ENCODE measurements around the gene LRP1B. TPM values are rescaled to one million over a fixed set of nuclear protein-coding genes. Genes with fewer than 3 reads are reported as not detected.

LRP1B gene
- polyA plus RNA-seq, 2 of the 4 experiments (the other 2 are of a cell fraction): 0.03 TPM; not detected in 1

DNA sequence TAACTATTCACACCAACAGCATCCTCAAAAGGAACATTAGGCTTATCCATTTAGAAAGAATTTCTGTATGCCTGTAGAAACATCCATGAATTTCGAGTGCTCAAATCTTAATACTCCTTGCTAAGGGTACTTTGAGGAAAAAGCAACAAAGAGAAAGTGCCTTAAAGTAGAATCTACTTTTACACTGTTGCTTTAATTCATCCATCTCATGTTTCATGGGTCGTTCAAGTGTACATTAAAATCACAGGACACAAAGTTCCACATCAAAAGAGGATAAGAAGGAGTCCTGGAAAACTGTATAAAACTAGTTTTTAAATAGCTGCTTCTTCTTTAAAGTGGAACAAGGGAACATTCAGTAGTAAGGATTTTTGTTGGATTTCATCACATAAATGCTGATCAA is 54.5 kb downstream of the LRP1B start:
- CTCF ChIA-PET: no interaction called here
- no peaks in the 10 kb centered on the region for H3K9me3 ChIP-seq
- ATAC-seq: no peak
- 2% methylated on average over 2 of the region's 2 CpGs for WGBS (ENCODE audit: missing lambda C conversion rate)
- no peaks in the 10 kb centered on the region for H3K4me1 ChIP-seq
- DNase-seq (ENCODE audit: low read depth in 1 of 2, low spot score in 1 of 2): no peak
- POLR2A ChIA-PET: no interaction called here
- FAIRE-seq: no peak
- H3K4me3 ChIP-seq: no peak overlapping the region
- H3K27ac ChIP-seq: no peak overlapping the region
- H3K4me2 ChIP-seq: no peak overlapping the region
- no peak for TF ChIP-seq EP300 (IDR thresholded peaks at IDR 0.05)
- TF ChIP-seq POLR2A (IDR thresholded peaks at IDR 0.05; ENCODE audit: low read length): no peak
- no peak for TF ChIP-seq ZFP36 (IDR thresholded peaks at IDR 0.05; ENCODE audit: borderline replicate concordance, partially characterized antibody)
- TF ChIP-seq PHF8 (IDR thresholded peaks at IDR 0.05; ENCODE audit: borderline replicate concordance, low read depth): no peak
- TF ChIP-seq, protein P1, sequence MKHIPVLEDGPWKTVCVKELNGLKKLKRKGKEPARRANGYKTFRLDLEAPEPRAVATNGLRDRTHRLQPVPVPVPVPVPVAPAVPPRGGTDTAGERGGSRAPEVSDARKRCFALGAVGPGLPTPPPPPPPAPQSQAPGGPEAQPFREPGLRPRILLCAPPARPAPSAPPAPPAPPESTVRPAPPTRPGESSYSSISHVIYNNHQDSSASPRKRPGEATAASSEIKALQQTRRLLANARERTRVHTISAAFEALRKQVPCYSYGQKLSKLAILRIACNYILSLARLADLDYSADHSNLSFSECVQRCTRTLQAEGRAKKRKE (CRISPR knock-in tag; IDR thresholded peaks at IDR 0.05; ENCODE audit: low read depth): no peak
- no peak for TF ChIP-seq USF2 (IDR thresholded peaks at IDR 0.05)
- TF ChIP-seq CTCF (IDR thresholded peaks at IDR 0.05): no peak
- TF ChIP-seq HEYL (CRISPR knock-in tag; IDR thresholded peaks at IDR 0.05): no peak
- TF ChIP-seq JUN (IDR thresholded peaks at IDR 0.05): no peak
- no peak for TF ChIP-seq TFCP2L1 (CRISPR knock-in tag; IDR thresholded peaks at IDR 0.05)
- TF ChIP-seq FOXS1 (CRISPR knock-in tag; IDR thresholded peaks at IDR 0.05): no peak
- no peak for TF ChIP-seq HDAC2 (IDR thresholded peaks at IDR 0.05)
- TF ChIP-seq ZNF302 (CRISPR knock-in tag; IDR thresholded peaks at IDR 0.05): no peak
- no peak for TF ChIP-seq ESRRA (IDR thresholded peaks at IDR 0.05; ENCODE audit: borderline replicate concordance, low read length)
- TF ChIP-seq EHF (CRISPR knock-in tag; IDR thresholded peaks at IDR 0.05): no peak
- no peak for TF ChIP-seq MAFK (IDR thresholded peaks at IDR 0.05; ENCODE audit: partially characterized antibody)
- TF ChIP-seq NFE2L2 (conservative IDR thresholded peaks at IDR 0.05; ENCODE audit: low read length): no peak
- no peak for TF ChIP-seq ZSCAN20 (CRISPR knock-in tag; IDR thresholded peaks at IDR 0.05)
- no peak for TF ChIP-seq PBX3 (IDR thresholded peaks at IDR 0.05)
- TF ChIP-seq HES2 (IDR thresholded peaks at IDR 0.05): no peak

- FAIRE-seq (no peak), ATAC-seq (no peak), DNase-seq (ENCODE audit: low read depth in 1 of 2, low spot score in 1 of 2) (no peak)
- Histone ChIP-seq H3K9me3 (no peaks in the 10 kb centered on the region), H3K4me2 (no peak overlapping the region), H3K4me3 (no peak overlapping the region), H3K4me1 (no peaks in the 10 kb centered on the region), H3K27ac (no peak overlapping the region)
- no peak for TF ChIP-seq MAFK (IDR thresholded peaks at IDR 0.05; ENCODE audit: partially characterized antibody)
- no peak for TF ChIP-seq POLR2AphosphoS2 (conservative IDR thresholded peaks at IDR 0.05; ENCODE audit: low read length)
- TF ChIP-seq SREBF2 (IDR thresholded peaks at IDR 0.05): no peak
- TF ChIP-seq RARB (CRISPR knock-in tag; IDR thresholded peaks at IDR 0.05): no peak
- no peak for TF ChIP-seq MAZ (IDR thresholded peaks at IDR 0.05; ENCODE audit: borderline replicate concordance, low read depth, low read length)
- TF ChIP-seq CTCF (IDR thresholded peaks at IDR 0.05): no peak
- no peak for TF ChIP-seq HOXB13 (CRISPR knock-in tag; IDR thresholded peaks at IDR 0.05; ENCODE audit: low read depth)
- no peak for TF ChIP-seq NPAS2 (CRISPR knock-in tag; IDR thresholded peaks at IDR 0.05; ENCODE audit: borderline replicate concordance)
- no peak for TF ChIP-seq KDM5A (IDR thresholded peaks at IDR 0.05)
- no peak for TF ChIP-seq PHF8 (IDR thresholded peaks at IDR 0.05; ENCODE audit: borderline replicate concordance, low read depth)
- TF ChIP-seq, protein P1 (CRISPR knock-in tag; IDR thresholded peaks at IDR 0.05; ENCODE audit: low read depth): no peak
- no peak for TF ChIP-seq TFCP2L1 (CRISPR knock-in tag; IDR thresholded peaks at IDR 0.05)
- no peak for TF ChIP-seq ESRRA (IDR thresholded peaks at IDR 0.05; ENCODE audit: borderline replicate concordance, low read length)
- TF ChIP-seq ZNF302 (CRISPR knock-in tag; IDR thresholded peaks at IDR 0.05): no peak
- TF ChIP-seq ZFP36 (IDR thresholded peaks at IDR 0.05; ENCODE audit: borderline replicate concordance, partially characterized antibody): no peak
- TF ChIP-seq ZSCAN20 (CRISPR knock-in tag; IDR thresholded peaks at IDR 0.05): no peak
- POLR2A ChIA-PET: no interaction called here
- CTCF ChIA-PET: no interaction called here
- WGBS (ENCODE audit: missing lambda C conversion rate): 9% methylated on average over 2 of the region's 2 CpGs
Measured at GRCh38 chr2:142075826-142076225, 55.0 kb downstream of the LRP1B start.

Measured in A549 (cell line).